BLaER1 (cell line): Measurements from ENCODE around the gene ARMC12.

ENCODE experiments used
- H3K27ac ChIP-seq: shearing (Covaris generic); formaldehyde crosslinking; 2 replicates; pipeline ENCODE4 v1.8.1; 2022
- H3K27me3 ChIP-seq: shearing (Covaris generic); formaldehyde crosslinking; 2 replicates; pipeline ENCODE4 v1.8.1; 2022
- H3K36me3 ChIP-seq: shearing (Covaris generic); formaldehyde crosslinking; 2 replicates; pipeline ENCODE4 v1.8.1; 2022
- H3K4me1 ChIP-seq: shearing (Covaris generic); formaldehyde crosslinking; 2 replicates; pipeline ENCODE4 v1.8.1; 2022
- H3K4me2 ChIP-seq: shearing (Covaris generic); formaldehyde crosslinking; 2 replicates; pipeline ENCODE4 v1.8.1; 2022
- H3K4me3 ChIP-seq: shearing (Covaris generic); formaldehyde crosslinking; 2 replicates; pipeline ENCODE4 v1.8.1; 2022
- H3K9ac ChIP-seq: shearing (Covaris generic); formaldehyde crosslinking; 2 replicates; pipeline ENCODE4 v1.8.1; 2022
- H3K9me3 ChIP-seq: shearing (Covaris generic); formaldehyde crosslinking; 2 replicates; pipeline ENCODE4 v1.8.1; 2022
- H4K20me1 ChIP-seq: shearing (Covaris generic); formaldehyde crosslinking; 2 replicates; pipeline ENCODE4 v1.8.1; 2022
- Cebpa-rat ChIP-seq: shearing (Covaris generic); IDR thresholded peaks from 2 replicates; pipeline ENCODE4 v1.8.1; 2022

ARMC12 gene

GRCh38 chr6:35796236-35796635 lies 59.4 kb downstream of the ARMC12 start:
- Histone ChIP-seq H4K20me1 (no peaks in the 10 kb centered on the region), H3K4me1 (peaks cover 6% of the 10 kb centered on the region; the same call in 1 of the 2 replicates), H3K36me3 (no peaks in the 10 kb centered on the region), H3K9ac (no peak overlapping the region), H3K4me3 (no peak overlapping the region), H3K9me3 (no peaks in the 10 kb centered on the region), H3K4me2 (no peak overlapping the region), H3K27ac (no peak overlapping the region), H3K27me3 (no peaks in the 10 kb centered on the region)
- no peak for TF ChIP-seq Cebpa-rat

DNA sequence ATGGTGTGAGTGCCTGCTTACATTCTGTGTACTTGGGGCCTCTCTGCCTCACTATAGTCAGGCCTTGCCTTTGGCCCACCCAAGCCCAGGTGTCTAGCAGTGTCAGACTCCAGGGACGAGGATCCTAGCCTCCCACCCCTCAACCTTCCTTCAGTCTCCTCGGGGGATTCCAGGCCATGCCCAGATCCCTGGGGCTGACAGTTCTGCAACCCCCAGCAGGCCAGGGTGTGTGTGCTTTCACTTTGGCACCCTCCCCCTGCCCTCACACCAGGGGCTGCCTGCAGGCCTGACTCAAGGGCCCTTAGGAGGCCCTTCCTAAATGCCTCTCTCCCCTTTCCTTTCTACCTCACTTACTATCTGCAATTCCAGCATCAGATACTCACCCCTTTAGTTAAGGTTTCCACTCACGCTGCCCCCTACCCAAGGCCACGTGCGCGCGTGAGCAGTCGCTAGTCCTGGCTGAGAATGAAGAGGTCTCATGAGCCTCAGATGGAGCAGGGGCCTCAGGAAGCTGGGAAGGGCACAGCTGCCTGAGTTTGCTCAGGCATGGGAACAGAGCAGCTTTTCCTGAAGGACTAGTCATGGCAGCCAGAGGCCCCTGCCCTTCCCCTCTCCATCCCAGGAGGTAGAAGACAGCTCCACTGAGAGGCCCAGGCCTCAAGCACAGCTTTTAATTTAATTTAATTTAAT lies 61.1 kb downstream of the ARMC12 start:
- H3K4me1 ChIP-seq = peaks cover 6% of the 10 kb centered on the region; the same call in 1 of the 2 replicates
- 0 out of 2 replicates have a peak overlapping the region, but pooled peaks have one; percentile 4 for H3K27ac ChIP-seq
- H3K4me2 ChIP-seq = no peak overlapping the region
- H3K9me3 ChIP-seq = no peaks in the 10 kb centered on the region
- no peaks in the 10 kb centered on the region for H3K27me3 ChIP-seq
- TF ChIP-seq Cebpa-rat = no peak
- no peaks in the 10 kb centered on the region for H4K20me1 ChIP-seq
- no peaks in the 10 kb centered on the region for H3K36me3 ChIP-seq
- no peak overlapping the region for H3K4me3 ChIP-seq
- no peak overlapping the region for H3K9ac ChIP-seq
